ENCODE measurements around the gene UNC5A.

GRCh38 chr5:176853151-176853778 lies 42.9 kb downstream of the UNC5A start:
- TF ChIP-seq CTCF (IDR thresholded peaks at IDR 0.05) = no peak
- TF ChIP-seq POLR2A (IDR thresholded peaks at IDR 0.05) = no peak

All from testis (tissue), 2 donors.